GM19395 (cell line): Measurements from ENCODE around the gene ATP13A4.

ENCODE experiments used
- ATAC-seq: cut with Tn5 transposase; IDR thresholded peaks from one replicate; pipeline ENCODE4 v1.9.1; 2021; ENCODE audit warnings: mild to moderate bottlenecking, moderate library complexity; ENCODE audit not compliant: unreplicated experiment

The ATP13A4 gene, protein sequence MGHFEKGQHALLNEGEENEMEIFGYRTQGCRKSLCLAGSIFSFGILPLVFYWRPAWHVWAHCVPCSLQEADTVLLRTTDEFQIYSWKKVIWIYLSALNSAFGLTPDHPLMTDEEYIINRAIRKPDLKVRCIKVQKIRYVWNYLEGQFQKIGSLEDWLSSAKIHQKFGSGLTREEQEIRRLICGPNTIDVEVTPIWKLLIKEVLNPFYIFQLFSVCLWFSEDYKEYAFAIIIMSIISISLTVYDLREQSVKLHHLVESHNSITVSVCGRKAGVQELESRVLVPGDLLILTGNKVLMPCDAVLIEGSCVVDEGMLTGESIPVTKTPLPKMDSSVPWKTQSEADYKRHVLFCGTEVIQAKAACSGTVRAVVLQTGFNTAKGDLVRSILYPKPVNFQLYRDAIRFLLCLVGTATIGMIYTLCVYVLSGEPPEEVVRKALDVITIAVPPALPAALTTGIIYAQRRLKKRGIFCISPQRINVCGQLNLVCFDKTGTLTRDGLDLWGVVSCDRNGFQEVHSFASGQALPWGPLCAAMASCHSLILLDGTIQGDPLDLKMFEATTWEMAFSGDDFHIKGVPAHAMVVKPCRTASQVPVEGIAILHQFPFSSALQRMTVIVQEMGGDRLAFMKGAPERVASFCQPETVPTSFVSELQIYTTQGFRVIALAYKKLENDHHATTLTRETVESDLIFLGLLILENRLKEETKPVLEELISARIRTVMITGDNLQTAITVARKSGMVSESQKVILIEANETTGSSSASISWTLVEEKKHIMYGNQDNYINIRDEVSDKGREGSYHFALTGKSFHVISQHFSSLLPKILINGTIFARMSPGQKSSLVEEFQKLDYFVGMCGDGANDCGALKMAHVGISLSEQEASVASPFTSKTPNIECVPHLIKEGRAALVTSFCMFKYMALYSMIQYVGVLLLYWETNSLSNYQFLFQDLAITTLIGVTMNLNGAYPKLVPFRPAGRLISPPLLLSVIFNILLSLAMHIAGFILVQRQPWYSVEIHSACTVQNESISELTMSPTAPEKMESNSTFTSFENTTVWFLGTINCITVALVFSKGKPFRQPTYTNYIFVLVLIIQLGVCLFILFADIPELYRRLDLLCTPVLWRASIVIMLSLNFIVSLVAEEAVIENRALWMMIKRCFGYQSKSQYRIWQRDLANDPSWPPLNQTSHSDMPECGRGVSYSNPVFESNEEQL

DNA sequence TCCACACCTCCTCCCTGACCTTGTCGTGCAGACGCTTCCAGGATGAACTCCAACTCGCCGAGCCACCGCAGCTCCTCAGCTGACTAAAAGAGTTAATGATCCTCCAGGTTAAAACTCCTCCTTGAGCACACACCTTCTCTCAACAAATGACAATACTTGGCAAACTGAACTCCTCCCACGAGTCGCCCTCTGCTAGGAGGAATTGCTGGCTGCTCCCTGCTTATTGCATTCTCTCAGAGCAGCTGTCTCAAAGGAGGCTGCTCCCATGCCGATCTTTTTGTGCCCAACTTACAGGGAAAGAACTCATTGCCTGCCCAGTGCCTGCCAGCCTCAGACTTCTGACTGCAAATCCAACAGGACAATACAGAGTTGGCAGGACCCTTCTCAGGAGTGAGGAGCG lies at the start of gene ATP13A4:
ATP13A4 (minus strand) TSS at position 85 of the 400 bp plus-strand sequence. CDS start 96 bp downstream, outside the sequence.
- no peak for ATAC-seq

DNA sequence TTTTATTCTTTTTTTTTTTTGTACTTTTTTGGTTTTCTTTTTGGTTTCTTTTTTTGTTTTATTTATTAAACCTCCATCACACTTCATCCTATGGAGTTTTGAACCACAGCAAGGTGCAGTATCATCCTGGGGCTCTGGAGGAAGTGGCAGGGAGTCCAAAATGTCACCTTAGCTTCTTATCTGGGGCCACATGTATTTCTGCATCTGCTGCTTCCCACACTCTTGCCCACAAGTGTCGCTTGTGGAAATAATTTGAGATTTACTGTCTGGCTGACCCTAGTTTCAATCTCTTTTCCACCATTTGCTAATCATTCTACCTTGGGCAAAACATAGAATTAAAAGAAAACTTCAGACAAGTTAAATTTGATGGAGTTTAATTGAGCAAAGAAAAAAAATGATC lies 44.7 kb upstream of the ATP13A4 start:
- no peak for ATAC-seq

DNA sequence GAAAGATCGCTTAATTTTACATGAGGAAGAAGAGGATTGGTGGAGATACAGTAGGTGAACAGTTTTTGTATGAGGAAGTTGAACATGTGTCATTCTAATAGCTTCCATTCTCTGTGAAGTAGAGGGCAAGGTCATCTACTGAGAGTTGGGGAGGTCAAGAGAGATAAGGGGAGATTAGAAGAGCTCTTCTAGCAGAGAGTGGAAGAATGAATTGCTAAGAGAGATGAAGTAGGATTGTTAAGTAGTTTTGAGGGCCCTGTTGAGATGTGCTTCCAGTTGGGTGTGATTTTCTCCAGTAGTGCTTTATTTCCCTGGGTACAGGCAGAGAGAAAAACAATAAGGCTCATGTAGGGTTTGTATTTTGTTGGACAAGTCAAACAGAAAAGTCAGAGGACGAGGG lies 43.5 kb upstream of the ATP13A4 start:
- no peak for ATAC-seq

DNA sequence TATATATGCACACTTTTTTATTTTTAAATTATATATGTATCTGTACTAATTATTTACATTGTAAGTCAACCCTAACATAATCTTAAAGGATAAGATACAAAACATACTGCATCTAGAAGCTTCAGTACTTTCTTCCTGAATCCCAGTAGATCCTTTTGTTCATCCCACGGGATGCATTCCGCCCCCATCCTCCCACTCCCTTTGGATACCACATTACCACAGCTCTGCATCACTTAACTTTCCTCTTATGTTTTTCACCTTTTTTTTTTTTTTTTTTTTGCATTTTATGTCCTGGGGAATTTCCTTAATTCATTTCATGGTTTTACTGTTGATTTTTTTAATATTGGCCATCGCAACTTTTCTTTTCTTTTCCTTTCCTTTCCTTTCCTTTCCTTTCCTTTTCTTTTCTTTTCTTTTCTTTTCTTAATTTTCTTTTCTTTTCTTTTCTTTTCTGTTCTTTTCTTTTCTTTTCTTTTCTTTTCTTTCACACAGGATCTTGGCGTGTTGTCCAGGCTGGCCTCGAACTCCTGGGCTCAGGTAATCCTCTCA lies 41.3 kb upstream of the ATP13A4 start:
- ATAC-seq: no peak

DNA sequence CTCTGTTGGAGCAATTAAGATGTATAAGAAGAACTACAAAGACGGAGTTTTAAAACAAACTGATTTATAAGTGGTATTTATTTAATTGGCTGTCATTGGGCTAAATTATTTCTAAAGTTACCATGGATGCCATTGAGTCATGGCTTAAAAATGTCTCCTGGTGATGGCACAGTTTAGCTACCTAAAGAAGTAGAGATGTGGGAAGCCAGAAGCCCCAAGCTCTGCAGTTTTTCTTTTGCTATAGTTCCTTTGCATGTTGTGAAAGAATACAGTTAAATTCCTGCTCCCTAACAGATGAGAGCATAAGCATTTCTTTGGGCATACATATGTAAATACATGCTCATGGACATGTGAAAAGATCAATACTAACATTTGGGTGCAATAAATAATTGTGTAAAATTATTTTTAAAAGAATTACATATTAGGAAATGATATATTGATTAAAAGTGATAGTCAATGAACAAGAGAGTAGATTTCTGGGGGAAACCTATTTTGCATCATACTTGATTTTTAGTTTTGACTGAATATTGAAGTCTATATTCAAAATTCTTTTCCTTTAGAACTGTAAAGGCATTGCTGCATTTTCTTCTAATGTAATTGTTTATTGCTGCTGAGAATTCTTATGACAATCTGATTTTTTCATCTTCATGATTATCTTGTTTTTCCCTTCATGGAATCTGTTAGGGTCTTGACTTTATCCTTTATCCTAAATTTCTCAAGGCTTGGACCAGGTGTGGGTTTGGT lies 40.4 kb upstream of the ATP13A4 start:
- no peak for ATAC-seq

DNA sequence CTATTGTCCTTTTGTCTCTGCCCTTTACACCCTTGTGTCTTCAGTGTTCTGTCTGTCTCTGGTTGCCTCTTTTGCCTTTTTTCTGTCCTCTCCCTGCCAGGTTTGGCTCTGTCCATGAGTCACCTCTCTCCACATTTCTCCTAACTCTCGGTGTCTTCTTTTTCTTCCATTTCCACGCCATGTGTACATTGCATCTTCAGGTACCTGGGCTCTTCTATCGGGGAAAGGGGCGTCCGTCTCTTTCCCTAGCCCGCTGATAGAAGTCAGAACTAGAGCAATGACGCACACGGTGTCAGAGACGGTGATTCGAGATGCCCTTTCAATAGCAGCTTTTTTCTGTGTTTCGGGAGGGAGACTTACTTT lies 39.0 kb upstream of the ATP13A4 start:
- peak; percentile 26 for ATAC-seq

DNA sequence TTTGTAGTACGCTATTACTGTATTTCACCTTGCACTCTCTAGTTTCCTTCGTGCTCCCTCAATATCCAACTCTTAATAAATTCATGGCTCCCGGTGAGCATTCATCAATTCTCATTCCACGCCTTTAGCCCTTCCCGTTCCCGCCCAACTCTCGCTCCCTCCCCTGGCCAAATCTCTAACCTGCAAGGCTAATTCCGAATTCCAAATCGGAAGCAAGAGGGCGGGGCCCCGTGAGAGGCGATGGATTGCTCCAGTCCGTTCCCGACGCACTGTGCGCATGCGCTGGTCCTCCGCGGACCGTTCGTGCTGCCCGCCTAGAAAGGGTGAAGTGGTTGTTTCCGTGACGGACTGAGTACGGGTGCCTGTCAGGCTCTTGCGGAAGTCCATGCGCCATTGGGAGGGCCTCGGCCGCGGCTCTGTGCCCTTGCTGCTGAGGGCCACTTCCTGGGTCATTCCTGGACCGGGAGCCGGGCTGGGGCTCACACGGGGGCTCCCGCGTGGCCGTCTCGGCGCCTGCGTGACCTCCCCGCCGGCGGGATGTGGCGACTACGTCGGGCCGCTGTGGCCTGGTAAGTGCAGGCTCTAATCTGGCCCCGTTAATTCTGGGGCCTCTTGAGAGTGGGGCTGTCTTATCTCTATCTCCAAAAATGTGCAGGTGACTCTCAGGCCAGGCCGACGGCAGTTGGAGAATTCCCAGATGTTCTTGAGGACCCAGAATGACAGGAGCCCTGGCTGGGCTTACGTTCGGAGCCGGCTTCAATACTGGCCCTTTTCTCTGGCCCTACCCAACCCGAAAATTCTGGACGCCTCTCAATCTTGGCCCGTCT lies 38.4 kb upstream of the ATP13A4 start, which contains the start of gene OPA1:
OPA1 (plus strand) TSS at position 368 of the 827 bp plus-strand sequence; CDS start at position 538, 170 bp downstream.
- peak; percentile 97 for ATAC-seq

DNA sequence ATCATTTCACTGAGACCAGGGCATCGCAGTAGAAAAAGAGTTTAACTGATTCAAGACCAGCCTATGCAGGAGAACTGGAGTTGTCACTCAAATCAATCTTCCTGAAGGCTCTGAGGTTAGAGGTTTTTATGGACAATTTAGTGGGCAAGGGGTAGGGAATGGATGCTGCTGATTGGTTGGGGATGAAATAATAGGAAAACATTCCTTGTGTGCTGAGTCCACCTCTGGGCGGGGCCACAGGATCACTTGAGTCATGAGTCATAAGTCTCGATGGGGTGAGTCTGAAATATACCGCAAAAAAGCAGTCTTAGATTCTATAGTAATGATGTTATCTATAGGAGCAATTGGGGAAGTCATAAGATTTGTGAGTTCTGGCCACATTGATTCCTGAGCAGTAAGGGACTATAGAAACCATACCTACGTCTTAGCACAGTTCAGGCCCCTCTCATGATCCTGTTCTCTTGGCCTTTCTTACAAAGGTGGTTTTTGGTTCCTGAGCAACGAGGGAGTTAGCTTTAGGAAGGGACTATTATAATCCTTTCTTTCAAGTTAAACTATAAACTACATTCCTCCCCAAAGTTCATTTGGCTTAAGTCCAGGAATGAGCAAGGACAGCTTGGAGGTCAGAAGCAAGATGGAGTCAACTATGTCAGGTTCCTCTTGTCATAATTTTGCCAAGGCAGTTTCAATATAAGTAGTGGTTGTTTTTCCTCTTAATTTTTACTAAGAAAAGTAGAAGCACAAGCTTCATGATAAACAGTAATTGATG lies 35.6 kb upstream of the ATP13A4 start:
- no peak for ATAC-seq

DNA sequence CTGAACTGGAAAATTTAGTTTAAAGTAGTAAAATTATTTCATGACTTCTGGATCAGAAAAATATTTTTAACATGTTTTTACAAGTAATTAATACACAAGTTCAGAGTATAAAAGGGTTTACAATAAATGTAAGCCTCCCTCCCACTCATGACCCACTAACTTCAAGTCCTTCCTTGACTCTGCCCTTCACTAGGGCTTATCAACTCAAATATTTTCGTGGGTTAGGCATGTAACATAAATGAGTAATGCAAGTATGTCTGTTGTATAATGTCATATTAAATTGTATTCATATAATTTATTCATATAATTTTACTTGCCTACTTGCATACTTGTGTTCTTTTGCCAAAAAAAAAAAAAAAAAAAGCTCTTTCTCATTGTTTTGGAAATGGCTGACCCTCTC lies 34.9 kb upstream of the ATP13A4 start:
- no peak for ATAC-seq

DNA sequence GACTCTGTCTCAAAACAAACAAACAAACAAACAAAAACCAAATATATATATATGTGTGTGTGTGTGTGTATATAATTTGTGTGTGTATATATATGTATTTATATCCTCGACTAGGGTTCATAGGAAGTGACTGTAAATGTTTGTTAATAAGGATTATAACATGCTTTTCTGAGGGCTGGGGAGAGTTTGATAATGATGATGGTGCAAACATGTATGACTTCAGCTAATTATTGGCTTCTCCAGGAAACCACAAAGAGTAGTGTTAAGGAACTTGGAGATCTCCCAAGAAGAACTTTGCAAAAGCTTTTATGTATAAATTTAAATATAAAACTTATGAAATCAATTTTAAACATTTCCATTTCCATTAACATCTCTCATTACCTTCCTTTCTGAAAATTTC lies 34.4 kb upstream of the ATP13A4 start:
- no peak for ATAC-seq

DNA sequence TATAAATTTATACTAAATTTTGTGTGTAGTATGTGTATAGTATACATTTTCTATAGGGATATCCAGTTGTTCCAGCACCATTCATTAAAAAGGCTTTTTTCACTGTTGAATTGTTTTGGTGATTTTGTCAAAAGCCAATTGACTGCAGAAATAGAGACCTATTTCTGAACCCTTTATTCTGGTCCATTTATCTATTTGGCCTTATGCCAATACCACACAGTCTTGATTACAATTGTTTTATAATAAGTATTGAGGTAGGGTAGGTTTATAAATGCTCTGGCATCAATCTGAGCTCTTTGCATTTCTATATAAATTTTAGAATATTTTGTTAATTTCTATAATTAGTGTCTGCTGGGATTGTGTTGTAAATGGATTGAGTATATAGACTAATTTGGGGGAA lies 31.8 kb upstream of the ATP13A4 start:
- ATAC-seq: no peak

DNA sequence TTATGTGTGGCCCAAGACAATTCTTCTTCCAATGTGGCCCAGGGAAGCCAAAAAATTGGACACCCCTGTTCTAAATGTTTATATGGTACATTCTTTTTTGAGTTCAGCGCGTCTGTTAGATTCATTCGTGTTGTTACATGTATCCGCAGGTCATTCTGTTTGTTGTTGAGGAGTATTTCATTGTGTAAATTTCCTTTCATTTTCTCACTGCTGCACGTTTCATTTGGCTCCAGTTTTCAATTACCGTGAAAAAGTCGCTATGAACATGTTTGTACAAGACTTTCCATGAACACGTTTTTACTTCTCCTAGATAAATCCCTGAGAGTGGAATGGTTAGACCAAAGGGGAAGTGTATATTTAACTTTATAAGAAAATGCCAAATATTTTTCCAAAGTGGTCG lies 30.8 kb upstream of the ATP13A4 start:
- ATAC-seq: no peak

DNA sequence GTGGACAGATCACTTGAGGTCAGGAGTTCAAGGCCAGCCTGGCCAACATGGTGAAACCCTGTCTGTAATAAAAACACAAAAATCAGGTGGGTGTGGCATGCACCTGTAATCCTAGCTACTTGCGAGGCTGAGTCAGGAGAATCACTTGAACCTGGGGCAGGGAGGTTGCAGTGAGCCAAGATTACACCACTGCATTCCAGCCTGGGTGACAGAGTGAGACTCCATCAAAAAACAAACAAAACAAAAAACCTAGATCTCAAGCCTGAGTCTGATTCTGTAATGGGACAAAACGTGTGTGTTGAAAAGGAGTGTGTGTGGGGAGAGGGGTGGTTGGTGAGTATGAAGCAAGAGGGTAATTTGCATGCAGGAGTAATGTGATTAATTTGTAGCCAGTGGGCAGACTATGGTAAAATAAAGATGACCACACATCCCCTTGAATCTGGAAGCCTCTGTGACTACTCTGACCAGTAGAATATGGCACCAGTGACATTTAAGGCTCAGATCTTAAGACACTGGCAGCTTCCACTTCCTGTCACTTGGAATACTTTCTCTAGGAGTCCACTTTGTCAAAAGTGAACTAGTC lies 19.9 kb upstream of the ATP13A4 start:
- ATAC-seq: no peak

DNA sequence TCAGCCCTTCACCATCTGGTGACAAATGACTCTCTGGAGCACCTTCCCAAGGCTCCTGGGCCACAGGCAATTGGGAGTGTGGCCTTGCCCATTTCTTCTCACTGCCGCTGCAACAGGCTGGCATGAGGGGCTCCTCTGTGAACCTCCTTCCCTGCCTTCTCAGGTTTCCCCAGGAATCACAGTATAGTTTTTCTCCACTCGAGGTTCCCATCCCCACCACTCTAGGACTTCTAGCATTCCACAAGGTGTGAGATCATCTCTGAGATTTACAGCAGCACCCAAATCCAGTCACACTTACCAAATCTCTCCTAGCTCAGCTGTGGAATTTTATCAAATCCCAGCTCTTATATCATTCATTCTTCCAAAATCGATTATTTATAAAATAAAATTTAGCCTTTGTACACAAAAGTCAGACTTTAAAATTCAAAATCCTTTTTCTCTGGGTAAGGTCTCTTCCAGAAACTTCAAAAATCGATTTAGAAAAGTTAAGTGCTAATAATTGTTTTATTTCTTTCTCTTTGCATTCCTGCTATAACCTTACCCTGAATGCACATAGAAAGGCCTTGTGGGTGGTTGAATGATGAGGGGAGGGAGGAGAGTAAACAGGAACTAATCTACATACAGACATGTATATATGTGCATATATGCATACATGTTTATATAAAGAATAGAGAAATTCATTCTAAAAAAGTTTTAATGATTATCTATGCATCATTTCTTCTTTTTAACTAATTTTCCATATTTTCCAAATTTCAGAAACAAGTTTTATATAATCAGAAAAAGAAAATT lies 18.9 kb upstream of the ATP13A4 start:
- no peak for ATAC-seq

DNA sequence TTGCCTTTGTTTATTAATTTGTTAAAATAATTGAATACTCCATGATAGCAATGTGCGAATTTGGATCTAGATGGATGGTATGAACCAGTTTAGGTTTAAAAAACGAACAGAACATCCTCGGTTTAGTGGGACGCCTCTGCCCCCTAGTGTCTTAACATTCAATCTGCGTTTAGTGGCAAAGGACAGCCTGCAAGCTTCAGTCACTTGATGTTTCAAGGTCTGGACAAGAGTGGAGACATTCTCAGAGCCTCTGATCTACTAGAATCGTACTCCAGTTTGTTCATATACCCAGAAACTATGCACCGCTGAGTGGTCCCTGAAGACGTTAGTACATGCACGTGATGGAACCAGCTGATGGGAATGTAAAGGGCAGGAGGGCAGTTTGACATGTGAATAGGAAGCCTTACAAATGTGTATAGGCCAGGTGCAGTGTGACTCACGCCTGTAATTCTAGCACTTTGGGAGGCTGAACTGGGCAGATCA lies 17.8 kb upstream of the ATP13A4 start:
- peak; percentile 90 for ATAC-seq

DNA sequence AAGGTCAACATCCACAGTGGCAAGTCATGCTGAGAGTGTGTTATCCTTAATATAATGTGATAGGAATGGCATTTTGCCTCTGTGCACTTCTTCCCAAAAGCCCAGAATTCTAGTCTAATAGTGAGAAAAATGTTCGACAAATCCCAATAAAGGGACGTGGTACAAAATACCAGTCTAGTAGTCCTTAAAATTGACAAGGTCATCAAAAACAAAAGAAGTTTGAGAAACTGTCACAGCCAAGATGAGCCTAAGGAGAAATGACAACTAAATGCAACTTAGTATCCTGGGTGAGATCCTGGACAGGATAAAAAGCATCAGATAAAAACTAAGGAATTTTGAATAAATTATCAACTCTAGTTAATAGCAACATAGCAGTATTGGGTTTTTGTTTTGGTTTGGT lies 14.4 kb upstream of the ATP13A4 start:
- no peak for ATAC-seq

DNA sequence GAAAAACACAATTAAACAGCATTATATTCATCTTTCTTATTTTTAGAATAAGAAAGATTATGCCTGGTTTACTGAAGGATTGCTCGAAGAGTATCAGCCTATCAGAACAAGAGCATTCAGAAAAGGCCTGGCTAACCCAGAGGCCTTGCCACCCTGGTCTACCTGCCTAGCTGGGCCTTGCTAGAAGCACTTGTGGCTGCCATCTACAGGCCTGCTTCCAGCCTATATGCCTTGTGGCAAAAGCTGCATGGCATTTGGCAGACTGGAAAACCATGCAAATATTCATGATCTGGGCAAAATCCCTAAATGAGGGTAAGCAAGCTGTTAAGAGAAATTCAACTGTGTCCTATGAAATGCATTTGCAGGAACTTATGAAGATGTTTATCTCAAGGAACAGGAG lies 9.3 kb upstream of the ATP13A4 start:
- ATAC-seq: no peak
